H54 (cell line): ENCODE results near the gene ATXN7.

Experiments used
- DNase-seq: peaks from one replicate; pipeline ENCODE4 v3.0.0; 2011; ENCODE audit warnings: low spot score, mixed read lengths; ENCODE audit not compliant: insufficient read length
- FAIRE-seq: peaks from 3 replicates; lab custom pipeline; 2011; peaks lifted over from hg19 to GRCh38; lab: Jason Lieb, UNC
- POLR2A ChIP-seq: IDR thresholded peaks from 2 replicates; pipeline ENCODE4 v1.6.1; 2011; ENCODE audit warnings: low read depth, mild to moderate bottlenecking, low read length

ATXN7 gene

GRCh38 chr3:63905731-63906620, 42.3 kb downstream of the ATXN7 start:
- DNase-seq, result no peak
- TF ChIP-seq POLR2A, result no peak
- FAIRE-seq, result peak; percentile 62

GRCh38 chr3:63908081-63908736, 44.5 kb downstream of the ATXN7 start:
- FAIRE-seq, result peak; percentile 30
- TF ChIP-seq POLR2A, result no peak
- no peak for DNase-seq

DNA sequence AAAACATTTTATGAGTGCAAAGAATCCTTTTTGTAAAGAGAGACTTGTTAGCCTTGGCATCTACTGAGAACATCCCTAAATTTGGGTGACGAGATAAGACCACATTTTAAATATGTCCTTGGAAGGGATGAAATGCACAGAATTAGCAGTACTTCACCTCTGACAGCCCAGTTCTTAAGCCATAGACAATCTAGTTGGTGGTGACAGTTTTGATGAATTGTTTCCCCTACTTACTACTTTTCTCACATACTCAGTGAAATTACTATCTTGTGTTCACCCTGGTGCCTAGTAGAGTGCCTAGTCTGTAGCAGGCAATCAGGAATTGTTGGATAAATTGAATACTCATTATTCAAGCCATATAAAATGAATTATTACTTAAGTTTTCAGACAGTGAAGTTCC, 45.1 kb downstream of the ATXN7 start:
- DNase-seq (no peak), FAIRE-seq (peak; percentile 45)
- no peak for TF ChIP-seq POLR2A

- DNase-seq, result no peak
- TF ChIP-seq POLR2A, result no peak
- peak; percentile 80 for FAIRE-seq
These were observed 45.8 kb downstream of the ATXN7 start for GRCh38 chr3:63909431-63909830.

- TF ChIP-seq POLR2A, result no peak
- no peak for DNase-seq
- no peak for FAIRE-seq
These were observed 46.3 kb downstream of the ATXN7 start for GRCh38 chr3:63910001-63910400.

DNA sequence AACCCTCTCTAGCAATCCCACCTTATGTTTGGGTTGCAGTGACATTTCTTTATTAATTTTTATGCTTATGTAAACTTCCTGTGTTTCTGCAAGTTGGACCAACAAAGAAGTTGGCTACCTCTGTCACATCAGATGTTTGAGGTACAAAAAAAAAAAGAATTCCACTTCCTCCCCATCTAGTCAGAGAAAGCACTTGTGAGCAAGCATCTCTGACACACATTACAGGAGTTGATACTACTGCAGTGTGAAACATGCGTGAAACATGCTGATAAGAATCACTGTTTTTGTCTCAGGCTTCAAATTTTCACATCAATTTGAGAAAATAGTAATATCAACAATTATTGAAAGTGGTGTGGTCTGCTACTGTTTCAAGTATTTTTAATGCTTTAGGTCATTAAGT, 47.2 kb downstream of the ATXN7 start:
- no peak for TF ChIP-seq POLR2A
- FAIRE-seq (peak; percentile 57), DNase-seq (no peak)

DNA sequence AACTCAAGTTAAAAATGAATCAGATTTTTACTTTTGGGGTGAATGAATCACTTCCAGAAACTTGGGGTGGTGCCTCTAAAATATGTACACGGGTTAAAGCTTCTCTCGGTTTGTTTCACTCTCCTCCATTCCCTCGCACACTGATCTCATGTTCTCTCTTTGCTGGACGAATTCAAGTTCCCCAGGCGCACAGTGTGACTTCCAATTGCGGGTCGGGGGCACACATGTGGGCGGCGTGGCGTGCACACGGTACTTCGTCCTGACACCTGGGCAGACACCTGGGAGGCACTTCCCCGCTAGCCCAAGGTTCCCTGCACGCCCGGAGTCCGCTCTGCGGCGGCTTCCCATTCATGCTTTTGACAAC, 47.8 kb downstream of the ATXN7 start:
- FAIRE-seq (no peak), DNase-seq (peak; percentile 33)
- TF ChIP-seq POLR2A, result no peak

DNA sequence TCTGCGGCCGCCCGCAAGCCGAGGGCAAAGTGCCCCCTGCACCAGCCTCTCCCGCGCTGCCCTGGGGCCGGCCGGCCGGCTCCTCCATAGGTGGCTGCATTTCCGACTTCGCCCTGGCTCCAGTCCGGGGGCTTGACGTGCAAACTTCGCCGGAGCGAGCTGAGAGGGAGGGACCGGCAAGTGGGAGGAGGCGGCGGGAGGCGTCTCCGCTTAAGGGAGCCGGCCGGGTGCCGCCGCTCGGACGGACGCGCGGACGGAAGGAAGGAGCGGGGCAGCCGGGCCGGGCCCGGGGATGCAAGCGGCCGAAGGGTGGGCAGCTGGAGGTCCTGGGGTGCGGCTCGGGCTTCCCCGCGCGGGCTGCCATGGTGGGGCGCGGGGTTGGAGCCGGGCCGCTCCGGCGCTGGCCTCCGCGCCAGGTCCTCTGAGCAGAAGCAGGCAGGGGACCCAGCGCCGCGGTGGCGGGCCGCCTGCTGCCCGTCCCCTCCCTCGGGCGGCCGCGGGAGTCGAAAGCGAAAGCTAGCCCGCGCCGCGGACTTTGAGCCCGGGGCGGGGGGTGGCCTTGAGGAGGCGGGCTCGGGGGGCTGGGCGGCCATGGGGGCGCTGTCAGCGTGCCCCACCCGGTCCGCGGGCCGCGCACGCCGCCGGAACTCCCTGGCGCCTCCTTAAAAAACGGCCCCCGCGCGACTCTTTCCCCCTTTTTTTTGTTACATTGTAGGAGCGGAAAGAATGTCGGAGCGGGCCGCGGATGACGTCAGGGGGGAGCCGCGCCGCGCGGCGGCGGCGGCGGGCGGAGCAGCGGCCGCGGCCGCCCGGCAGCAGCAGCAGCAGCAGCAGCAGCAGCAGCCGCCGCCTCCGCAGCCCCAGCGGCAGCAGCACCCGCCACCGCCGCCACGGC, 48.5 kb downstream of the ATXN7 start, which contains the start of gene SCAANT1:
Gene SCAANT1, minus strand, starts transcription at position 511 of the 895 bp plus-strand sequence.
- peak; percentile 56; the same call in 1 of the 2 replicates for TF ChIP-seq POLR2A
- FAIRE-seq, result no peak
- peak; percentile 84 for DNase-seq

DNA sequence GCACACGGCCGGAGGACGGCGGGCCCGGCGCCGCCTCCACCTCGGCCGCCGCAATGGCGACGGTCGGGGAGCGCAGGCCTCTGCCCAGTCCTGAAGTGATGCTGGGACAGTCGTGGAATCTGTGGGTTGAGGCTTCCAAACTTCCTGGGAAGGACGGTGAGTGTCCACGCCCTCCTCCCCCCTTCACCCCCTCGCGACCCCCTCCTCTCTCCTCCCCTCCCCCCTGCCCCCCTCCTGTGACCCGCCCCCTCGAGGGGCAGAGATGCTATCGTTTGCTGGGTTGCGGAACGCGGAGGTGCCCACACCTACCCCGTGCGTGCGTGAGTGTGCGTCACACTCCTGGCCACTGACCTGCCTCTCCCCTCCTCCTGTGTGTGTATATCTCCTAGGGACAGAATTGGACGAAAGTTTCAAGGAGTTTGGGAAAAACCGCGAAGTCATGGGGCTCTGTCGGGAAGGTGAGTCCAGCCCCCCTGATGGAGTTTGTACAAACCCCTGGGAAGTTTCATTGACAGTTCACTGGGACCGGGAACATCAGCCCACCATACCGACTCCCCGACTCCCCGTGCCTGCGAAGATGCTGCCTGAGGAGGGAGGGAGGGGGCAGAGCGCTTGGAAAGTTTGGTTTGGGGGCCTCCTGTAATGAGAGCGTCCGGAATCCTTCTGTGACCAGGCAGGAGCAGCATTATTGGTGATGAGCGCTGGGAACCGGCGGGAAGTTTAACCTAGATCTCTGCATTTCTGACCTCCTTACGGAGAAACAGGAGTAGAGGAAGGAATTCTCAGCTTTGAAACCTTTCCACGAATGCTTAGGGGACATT, 49.3 kb downstream of the ATXN7 start:
- no peak for TF ChIP-seq POLR2A
- DNase-seq, result peak; percentile 62
- peak; percentile 62 for FAIRE-seq

GRCh38 chr3:63914312-63914711, 50.6 kb downstream of the ATXN7 start:
- DNase-seq, result no peak
- FAIRE-seq, result no peak
- TF ChIP-seq POLR2A, result no peak

- no peak for FAIRE-seq
- peak; percentile 40 for DNase-seq
- TF ChIP-seq POLR2A, result no peak
These were observed 54.7 kb downstream of the ATXN7 start for GRCh38 chr3:63918321-63918720.

GRCh38 chr3:63920001-63920400, 56.3 kb downstream of the ATXN7 start:
- no peak for TF ChIP-seq POLR2A
- DNase-seq (no peak), FAIRE-seq (no peak)
